AG10803 (cell line): Measurements from ENCODE around the gene CCNI.
A peak's percentile ranks its signal among the peaks of the same experiment; 100 is the strongest.
"Not testable (repeated sequence)": the region's sequence is repeated elsewhere in the genome, so short reads cannot be mapped to it uniquely, and the experiment has no call there.

ENCODE experiments used
- DNase-seq: peaks from one replicate; pipeline ENCODE4 v3.0.0; 2010; ENCODE audit warnings: low read depth
- H3K4me3 ChIP-seq: 2 replicates; pipeline ENCODE4 v1.5.1; 2011; ENCODE audit warnings: mild to moderate bottlenecking, low read length, control low read depth
- CTCF ChIP-seq: conservative IDR thresholded peaks from 2 replicates; pipeline ENCODE4 v1.5.1; 2011; ENCODE audit warnings: mild to moderate bottlenecking, low read length, control low read depth, inconsistent platforms

CCNI gene

GRCh38 chr4:77073981-77074380 is 1.8 kb downstream of the CCNI start:
- no peak for DNase-seq
- TF ChIP-seq CTCF, result no peak
- peak overlapping the region; percentile 88 for H3K4me3 ChIP-seq

GRCh38 chr4:77073106-77073809 is 2.5 kb downstream of the CCNI start:
- H3K4me3 ChIP-seq, result peak overlapping the region; percentile 88
- peak; percentile 53 for DNase-seq
- no peak for TF ChIP-seq CTCF

GRCh38 chr4:77072195-77072753 is 3.5 kb downstream of the CCNI start:
- no peak for DNase-seq
- TF ChIP-seq CTCF, result no peak
- H3K4me3 ChIP-seq, result peak overlapping the region; percentile 88

- not testable (repeated sequence) for H3K4me3 ChIP-seq, DNase-seq
Observed at GRCh38 chr4:77069514-77069913, 6.3 kb downstream of the CCNI start.

- TF ChIP-seq CTCF, result no peak
- no peak overlapping the region for H3K4me3 ChIP-seq
- DNase-seq, result no peak
Observed at GRCh38 chr4:77065382-77065781, 10.4 kb downstream of the CCNI start.

- TF ChIP-seq CTCF, result no peak
Observed at GRCh38 chr4:77062856-77063255, 12.9 kb downstream of the CCNI start.

GRCh38 chr4:77052352-77052751 is 23.4 kb downstream of the CCNI start:
- TF ChIP-seq CTCF, result peak; percentile 56
- peak; percentile 84 for DNase-seq
- no peak overlapping the region for H3K4me3 ChIP-seq

More at GRCh38 chr4:77062856-77063255, 12.9 kb downstream of the CCNI start:
- DNase-seq, result no peak
- H3K4me3 ChIP-seq, result no peak overlapping the region
